ENCODE measurements around the gene FAM228A. TPM values are rescaled to one million over a fixed set of nuclear protein-coding genes. Genes with fewer than 3 reads are reported as not detected.

The FAM228A gene
- total and polyA plus RNA-seq, 4 donors = 1.0 to 4.7 (median 2.8) TPM

DNA sequence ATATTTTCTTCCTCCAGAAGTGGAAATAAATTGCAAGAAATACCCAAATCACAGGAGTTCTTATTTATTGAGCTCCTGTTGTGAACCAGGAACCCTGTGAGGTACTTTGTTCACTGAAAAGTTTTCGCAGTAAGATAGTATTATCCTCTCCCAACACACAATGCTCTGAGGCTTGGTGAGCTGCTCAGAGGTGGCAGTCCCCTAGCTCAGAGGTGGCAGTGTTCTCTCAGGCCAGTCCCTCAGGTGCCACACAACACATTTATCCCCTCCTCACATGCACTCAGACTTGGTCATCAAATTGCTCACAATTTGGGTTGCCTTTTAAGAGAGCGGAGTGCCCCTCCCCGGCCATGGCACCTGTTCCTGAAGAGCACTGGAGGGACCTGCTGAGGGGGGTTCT lies 25.9 kb downstream of the FAM228A start:
- DNase-seq (no peak), ATAC-seq (ENCODE audit: low FRiP score) (no peak)
- no peak overlapping the region for H3K27ac ChIP-seq (ENCODE audit: low read depth in 1 of 2, low read length in 2 of 2)
- WGBS, 2 donors = 97 to 100% methylated on average over 3 of the region's 3 CpGs
- H3K4me1 ChIP-seq (ENCODE audit: control insufficient read depth in 1 of 2, insufficient read depth in 2 of 2, low read length in 2 of 2) = no peaks in the 10 kb centered on the region
- H3K9me3 ChIP-seq (ENCODE audit: control insufficient read depth, low read length) = peaks cover 1% of the 10 kb centered on the region
- no peaks in the 10 kb centered on the region for H3K27me3 ChIP-seq (ENCODE audit: control insufficient read depth in 1 of 2, insufficient read depth in 2 of 2, low read length in 1 of 2)
- H3K36me3 ChIP-seq (ENCODE audit: control insufficient read depth in 1 of 2, insufficient read depth in 2 of 2, low read length in 1 of 2) = peaks cover 3 to 24% of the 10 kb centered on the region in 2 donors
- intact Hi-C loops (cut with DNase I) = no loop called here
- no peak overlapping the region for H3K4me3 ChIP-seq (ENCODE audit: low read length in 2 of 2)

GRCh38 chr2:24203029-24203786 lies 28.4 kb downstream of the FAM228A start:
- WGBS, 2 donors = 69 to 72% methylated on average over 19 of the region's 19 CpGs
- Histone ChIP-seq H3K27me3 (ENCODE audit: control insufficient read depth in 1 of 2, insufficient read depth in 2 of 2, low read length in 1 of 2) (no peaks in the 10 kb centered on the region), H3K4me1 (ENCODE audit: control insufficient read depth in 1 of 2, insufficient read depth in 2 of 2, low read length in 2 of 2) (no peaks in the 10 kb centered on the region), H3K9me3 (ENCODE audit: control insufficient read depth, low read length) (peaks cover 1% of the 10 kb centered on the region), H3K36me3 (ENCODE audit: control insufficient read depth in 1 of 2, insufficient read depth in 2 of 2, low read length in 1 of 2) (peaks cover 3 to 24% of the 10 kb centered on the region in 2 donors), H3K4me3 (ENCODE audit: low read length in 2 of 2) (no peak overlapping the region), H3K27ac (ENCODE audit: low read depth in 1 of 2, low read length in 2 of 2) (no peak overlapping the region)
- intact Hi-C loops (cut with DNase I) = no loop called here
- DNase-seq = no peak
- ATAC-seq (ENCODE audit: low FRiP score) = no peak

- WGBS, 2 donors = 66 to 80% methylated on average over 5 of the region's 5 CpGs
- intact Hi-C loops (cut with DNase I) = no loop called here
- Histone ChIP-seq H3K4me1 (ENCODE audit: control insufficient read depth in 1 of 2, insufficient read depth in 2 of 2, low read length in 2 of 2) (no peaks in the 10 kb centered on the region), H3K9me3 (ENCODE audit: control insufficient read depth, low read length) (peaks cover 1% of the 10 kb centered on the region), H3K4me3 (ENCODE audit: low read length in 2 of 2) (no peak overlapping the region), H3K27me3 (ENCODE audit: control insufficient read depth in 1 of 2, insufficient read depth in 2 of 2, low read length in 1 of 2) (no peaks in the 10 kb centered on the region), H3K27ac (ENCODE audit: low read depth in 1 of 2, low read length in 2 of 2) (no peak overlapping the region), H3K36me3 (ENCODE audit: control insufficient read depth in 1 of 2, insufficient read depth in 2 of 2, low read length in 1 of 2) (peaks cover 3 to 28% of the 10 kb centered on the region in 2 donors)
- no peak for ATAC-seq (ENCODE audit: low FRiP score)
- DNase-seq = no peak
Observed at GRCh38 chr2:24203787-24204150, 28.9 kb downstream of the FAM228A start.

GRCh38 chr2:24204505-24204904 lies 29.7 kb downstream of the FAM228A start:
- Histone ChIP-seq H3K4me1 (ENCODE audit: control insufficient read depth in 1 of 2, insufficient read depth in 2 of 2, low read length in 2 of 2) (no peaks in the 10 kb centered on the region), H3K9me3 (ENCODE audit: control insufficient read depth, low read length) (peaks cover 1% of the 10 kb centered on the region), H3K27me3 (ENCODE audit: control insufficient read depth in 1 of 2, insufficient read depth in 2 of 2, low read length in 1 of 2) (no peaks in the 10 kb centered on the region), H3K4me3 (ENCODE audit: low read length in 2 of 2) (no peak overlapping the region), H3K36me3 (ENCODE audit: control insufficient read depth in 1 of 2, insufficient read depth in 2 of 2, low read length in 1 of 2) (peaks cover 3 to 34% of the 10 kb centered on the region in 2 donors), H3K27ac (ENCODE audit: low read depth in 1 of 2, low read length in 2 of 2) (no peak overlapping the region)
- no peak for ATAC-seq (ENCODE audit: low FRiP score)
- no peak for DNase-seq
- WGBS, 2 donors = 90 to 92% methylated on average over 12 of the region's 12 CpGs
- intact Hi-C loops (cut with DNase I) = no loop called here

GRCh38 chr2:24205131-24205530 lies 30.3 kb downstream of the FAM228A start:
- no peaks in the 10 kb centered on the region for H3K27me3 ChIP-seq (ENCODE audit: control insufficient read depth in 1 of 2, insufficient read depth in 2 of 2, low read length in 1 of 2)
- H3K36me3 ChIP-seq (ENCODE audit: control insufficient read depth in 1 of 2, insufficient read depth in 2 of 2, low read length in 1 of 2) = peaks cover 3 to 34% of the 10 kb centered on the region in 2 donors
- no peak overlapping the region for H3K4me3 ChIP-seq (ENCODE audit: low read length in 2 of 2)
- ATAC-seq (ENCODE audit: low FRiP score) (no peak), DNase-seq (no peak)
- 87 to 88% methylated on average over 4 of the region's 4 CpGs for WGBS, 2 donors
- no peak overlapping the region for H3K27ac ChIP-seq (ENCODE audit: low read depth in 1 of 2, low read length in 2 of 2)
- H3K9me3 ChIP-seq (ENCODE audit: control insufficient read depth, low read length) = peaks cover 1% of the 10 kb centered on the region
- H3K4me1 ChIP-seq (ENCODE audit: control insufficient read depth in 1 of 2, insufficient read depth in 2 of 2, low read length in 2 of 2) = no peaks in the 10 kb centered on the region
- intact Hi-C loops (cut with DNase I) = no loop called here

- 91 to 94% methylated on average over 6 of the region's 6 CpGs for WGBS, 2 donors
- peaks cover 3 to 30% of the 10 kb centered on the region in 2 donors for H3K36me3 ChIP-seq (ENCODE audit: control insufficient read depth in 1 of 2, insufficient read depth in 2 of 2, low read length in 1 of 2)
- no peaks in the 10 kb centered on the region for H3K9me3 ChIP-seq (ENCODE audit: control insufficient read depth, low read length)
- intact Hi-C loops (cut with DNase I) = no loop called here
- DNase-seq (no peak), ATAC-seq (ENCODE audit: low FRiP score) (no peak)
- no peaks in the 10 kb centered on the region for H3K4me1 ChIP-seq (ENCODE audit: control insufficient read depth in 1 of 2, insufficient read depth in 2 of 2, low read length in 2 of 2)
- H3K4me3 ChIP-seq (ENCODE audit: low read length in 2 of 2) = no peak overlapping the region
- no peaks in the 10 kb centered on the region for H3K27me3 ChIP-seq (ENCODE audit: control insufficient read depth in 1 of 2, insufficient read depth in 2 of 2, low read length in 1 of 2)
- no peak overlapping the region for H3K27ac ChIP-seq (ENCODE audit: low read depth in 1 of 2, low read length in 2 of 2)
Observed at GRCh38 chr2:24206242-24206641, 31.4 kb downstream of the FAM228A start.

- WGBS, 2 donors = 85 to 91% methylated on average over 8 of the region's 8 CpGs
- ATAC-seq (ENCODE audit: low FRiP score) = no peak
- no peaks in the 10 kb centered on the region for H3K9me3 ChIP-seq (ENCODE audit: control insufficient read depth, low read length)
Observed at GRCh38 chr2:24206714-24207113, 31.9 kb downstream of the FAM228A start.

GRCh38 chr2:24207359-24207758 lies 32.5 kb downstream of the FAM228A start:
- intact Hi-C loops (cut with DNase I) = no loop called here
- H3K9me3 ChIP-seq (ENCODE audit: control insufficient read depth, low read length) = no peaks in the 10 kb centered on the region
- no peaks in the 10 kb centered on the region for H3K4me1 ChIP-seq (ENCODE audit: control insufficient read depth in 1 of 2, insufficient read depth in 2 of 2, low read length in 2 of 2)
- WGBS, 2 donors = 88 to 91% methylated on average over 11 of the region's 11 CpGs
- peaks cover 3 to 29% of the 10 kb centered on the region in 2 donors for H3K36me3 ChIP-seq (ENCODE audit: control insufficient read depth in 1 of 2, insufficient read depth in 2 of 2, low read length in 1 of 2)
- H3K27me3 ChIP-seq (ENCODE audit: control insufficient read depth in 1 of 2, insufficient read depth in 2 of 2, low read length in 1 of 2) = no peaks in the 10 kb centered on the region
- no peak overlapping the region for H3K27ac ChIP-seq (ENCODE audit: low read depth in 1 of 2, low read length in 2 of 2)
- DNase-seq (no peak), ATAC-seq (ENCODE audit: low FRiP score) (no peak)
- H3K4me3 ChIP-seq (ENCODE audit: low read length in 2 of 2) = no peak overlapping the region

More at GRCh38 chr2:24206714-24207113, 31.9 kb downstream of the FAM228A start:
- intact Hi-C loops (cut with DNase I) = no loop called here
- Histone ChIP-seq H3K27me3 (ENCODE audit: control insufficient read depth in 1 of 2, insufficient read depth in 2 of 2, low read length in 1 of 2) (no peaks in the 10 kb centered on the region), H3K36me3 (ENCODE audit: control insufficient read depth in 1 of 2, insufficient read depth in 2 of 2, low read length in 1 of 2) (peaks cover 3 to 29% of the 10 kb centered on the region in 2 donors), H3K4me1 (ENCODE audit: control insufficient read depth in 1 of 2, insufficient read depth in 2 of 2, low read length in 2 of 2) (no peaks in the 10 kb centered on the region), H3K27ac (ENCODE audit: low read depth in 1 of 2, low read length in 2 of 2) (no peak overlapping the region), H3K4me3 (ENCODE audit: low read length in 2 of 2) (no peak overlapping the region)
- DNase-seq = no peak

DNA sequence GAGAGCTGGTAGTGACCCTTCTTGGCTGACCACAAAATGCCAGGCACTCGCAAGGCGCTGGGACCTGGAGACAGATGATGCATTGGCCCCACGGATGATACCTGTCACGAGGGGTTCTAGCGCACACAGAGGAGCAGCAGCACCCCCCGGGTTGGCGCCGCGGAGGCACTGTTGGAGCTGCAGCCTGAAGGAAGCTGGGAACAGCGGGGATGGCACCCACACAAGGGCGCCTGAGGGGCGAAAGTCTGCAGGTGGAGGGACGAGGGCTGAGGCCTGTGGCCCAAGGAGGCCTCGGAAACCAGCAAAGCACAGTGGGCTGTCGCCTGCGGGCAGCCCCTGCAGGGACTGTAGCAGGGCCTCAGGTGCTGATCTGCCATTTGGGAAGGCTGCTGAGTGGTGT lies 33.6 kb downstream of the FAM228A start:
- 94 to 95% methylated on average over 16 of the region's 16 CpGs for WGBS, 2 donors
- DNase-seq (no peak), ATAC-seq (ENCODE audit: low FRiP score) (no peak)
- H3K36me3 ChIP-seq (ENCODE audit: control insufficient read depth in 1 of 2, insufficient read depth in 2 of 2, low read length in 1 of 2) = peaks cover 3 to 25% of the 10 kb centered on the region in 2 donors
- intact Hi-C loops (cut with DNase I) = no loop called here
- no peaks in the 10 kb centered on the region for H3K27me3 ChIP-seq (ENCODE audit: control insufficient read depth in 1 of 2, insufficient read depth in 2 of 2, low read length in 1 of 2)
- no peak overlapping the region for H3K4me3 ChIP-seq (ENCODE audit: low read length in 2 of 2)
- no peaks in the 10 kb centered on the region for H3K4me1 ChIP-seq (ENCODE audit: control insufficient read depth in 1 of 2, insufficient read depth in 2 of 2, low read length in 2 of 2)
- H3K27ac ChIP-seq (ENCODE audit: low read depth in 1 of 2, low read length in 2 of 2) = no peak overlapping the region
- no peaks in the 10 kb centered on the region for H3K9me3 ChIP-seq (ENCODE audit: control insufficient read depth, low read length)

Data from aorta (tissue), 5 donors.